IMR-90 (cell line): Measurements from ENCODE around the gene HEXIM1. TPM values are rescaled to one million over a fixed set of nuclear protein-coding genes. Genes with fewer than 3 reads are reported as not detected.

ENCODE experiments used
- ATAC-seq: fragments of 200-7000 bp; cut with Tn5 transposase; 2 replicates; pipeline ENCODE4 v1.9.1; 2020; ENCODE audit warnings: low read depth, mild to moderate bottlenecking, moderate library complexity
- BruUV-seq: library from RNA; stranded (reverse); fragments of 400-500 nt; replicated peaks from 2 replicates; lab custom pipeline; 2021; lab: Mats Ljungman, UMichigan
- CTCF ChIA-PET: fragments of 300-600 bp; formaldehyde crosslinking; extraction: SDS; loops from one replicate; lab custom pipeline; 2021; ENCODE audit warnings: antibody characterized with exemption; lab: Yijun Ruan, JAX
- POLR2A ChIA-PET: fragments of 300-600 bp; sonication (Branson Sonifier 250); formaldehyde crosslinking; loops from one replicate; lab custom pipeline; 2022; ENCODE audit warnings: antibody characterized with exemption; ENCODE audit not compliant: unreplicated experiment; lab: Charles Lee
- DNase-seq: peaks from one replicate; pipeline ENCODE4 v3.0.0; 2013
- H2AFZ ChIP-seq: replicated peaks from 2 replicates; pipeline ENCODE3; 2013; ENCODE audit warnings: low read length, mild to moderate bottlenecking; ENCODE audit not compliant: poor library complexity
- H2AK5ac ChIP-seq: 2 replicates; pipeline ENCODE4 v1.6.1; 2013; ENCODE audit warnings: low read depth, low read length, inconsistent platforms
- H2AK9ac ChIP-seq: replicated peaks from 2 replicates; pipeline ENCODE3; 2013; ENCODE audit warnings: mild to moderate bottlenecking, low read depth, low read length, moderate library complexity; ENCODE audit not compliant: poor library complexity
- H2BK120ac ChIP-seq: 2 replicates; pipeline ENCODE4 v1.6.1; 2013; ENCODE audit warnings: low read depth, low read length, inconsistent platforms
- H2BK15ac ChIP-seq: 3 replicates; pipeline ENCODE4 v1.6.1; 2013; ENCODE audit warnings: low read depth, low read length, inconsistent platforms
- H2BK20ac ChIP-seq: 2 replicates; pipeline ENCODE4 v1.6.1; 2013; ENCODE audit warnings: low read depth, mild to moderate bottlenecking, inconsistent platforms, low read length, moderate library complexity
- H2BK5ac ChIP-seq: 2 replicates; pipeline ENCODE4 v1.6.1; 2013; ENCODE audit warnings: mild to moderate bottlenecking, low read depth, low read length, inconsistent platforms; ENCODE audit not compliant: poor library complexity, severe bottlenecking
- H3K14ac ChIP-seq: replicated peaks from 2 replicates; pipeline ENCODE4 v1.6.1; 2013; ENCODE audit warnings: low read depth, low read length, inconsistent platforms
- H3K18ac ChIP-seq: 2 replicates; pipeline ENCODE4 v1.6.1; 2013; ENCODE audit warnings: low read depth, low read length, control low read depth
- H3K23ac ChIP-seq: 2 replicates; pipeline ENCODE4 v1.6.1; 2013; ENCODE audit warnings: low read depth, low read length, inconsistent platforms
- H3K27ac ChIP-seq: 2 replicates; pipeline ENCODE4 v1.5.1; 2013; ENCODE audit warnings: mild to moderate bottlenecking, control low read depth, low read length; ENCODE audit not compliant: insufficient read depth
- H3K27me3 ChIP-seq: 2 replicates; pipeline ENCODE4 v1.6.1; 2013; ENCODE audit warnings: low read length; ENCODE audit not compliant: control insufficient read depth, insufficient read depth
- H3K36me3 ChIP-seq: 2 replicates; pipeline ENCODE4 v1.6.1; 2013; ENCODE audit warnings: low read length, mixed read lengths; ENCODE audit not compliant: control insufficient read depth, insufficient read depth
- H3K4ac ChIP-seq: 2 replicates; pipeline ENCODE4 v1.6.1; 2013; ENCODE audit warnings: low read depth, low read length, inconsistent platforms
- H3K4me1 ChIP-seq: 2 replicates; pipeline ENCODE4 v1.6.1; 2013; ENCODE audit warnings: low read length, mixed read lengths; ENCODE audit not compliant: control insufficient read depth, insufficient read depth
- H3K4me2 ChIP-seq: 2 replicates; pipeline ENCODE4 v1.6.1; 2013; ENCODE audit warnings: low read depth, mild to moderate bottlenecking, control low read depth, low read length, moderate library complexity
- H3K4me3 ChIP-seq: 2 replicates; pipeline ENCODE4 v1.5.1; 2013; ENCODE audit warnings: low read depth, mild to moderate bottlenecking, control low read depth, low read length, moderate library complexity; ENCODE audit not compliant: insufficient read depth
- H3K56ac ChIP-seq: 2 replicates; pipeline ENCODE4 v1.6.1; 2013; ENCODE audit warnings: low read length, inconsistent platforms; ENCODE audit not compliant: insufficient read depth; ENCODE audit errors: extremely low read depth
- H3K79me1 ChIP-seq, 2 experiments: 2 replicates each; pipeline ENCODE4 v1.6.1; 2013; ENCODE audit warnings: low read length in 2 of 2, inconsistent platforms in 1 of 2, low read depth in 1 of 2
- H3K9ac ChIP-seq: 2 replicates; pipeline ENCODE4 v1.6.1; 2013; ENCODE audit warnings: low read depth, low read length, control low read depth
- H3K9me1 ChIP-seq: 2 replicates; pipeline ENCODE4 v1.6.1; 2013; ENCODE audit warnings: low read length, inconsistent platforms; ENCODE audit not compliant: insufficient read depth
- H3K9me3 ChIP-seq: 2 replicates; pipeline ENCODE4 v1.6.1; 2013; ENCODE audit warnings: low read length; ENCODE audit not compliant: control insufficient read depth, insufficient read depth
- H4K20me1 ChIP-seq: 2 replicates; pipeline ENCODE4 v1.6.1; 2013; ENCODE audit warnings: low read length, inconsistent platforms; ENCODE audit not compliant: insufficient read depth
- H4K5ac ChIP-seq: 2 replicates; pipeline ENCODE4 v1.6.1; 2013; ENCODE audit warnings: mild to moderate bottlenecking, low read depth, low read length, control low read depth
- H4K8ac ChIP-seq, 2 experiments: 2 replicates each; pipeline ENCODE4 v1.6.1; 2013; ENCODE audit warnings: low read depth in 2 of 2, low read length in 2 of 2, control low read depth in 1 of 2, inconsistent platforms in 1 of 2
- H4K91ac ChIP-seq: 2 replicates; pipeline ENCODE4 v1.6.1; 2013; ENCODE audit warnings: low read depth, low read length, inconsistent platforms; ENCODE audit not compliant: insufficient read depth
- CEBPB ChIP-seq: IDR thresholded peaks from 2 replicates; pipeline ENCODE4 v1.6.1; 2012; ENCODE audit warnings: low read depth, low read length, improper control_type of control experiment
- SMC3 ChIP-seq: fragments of 150-350 bp; IDR thresholded peaks from 2 replicates; pipeline ENCODE4 v1.6.1; 2016; ENCODE audit warnings: low read depth, mild to moderate bottlenecking, antibody characterized with exemption, low read length, moderate library complexity
- WGBS, 2 experiments: methylation state at CpG; one replicate each; pipeline versions ENCODE4 v1.1.5 to v1.1.7; 2013; ENCODE audit warnings: missing lambda C conversion rate in 2 of 2; ENCODE audit not compliant: insufficient read length in 1 of 2; ENCODE audit errors: extremely low coverage in 2 of 2; 5-methylcytosine and 5-hydroxymethylcytosine counted together
- dilution Hi-C: fragments of 300-500 bp; cut with HindIII; formaldehyde crosslinking; loops from one replicate; pipeline ENCODE4 v1.14.3; 2018; ENCODE audit warnings: low sequenced_read_pairs; ENCODE audit not compliant: unreplicated experiment
- in situ Hi-C: fragments of 300-500 bp; cut with MboI; formaldehyde crosslinking; loops from 3 replicates; pipeline ENCODE4 v1.14.3; 2019; ENCODE audit warnings: low sequenced_read_pairs, inconsistent platforms, mixed read lengths
- intact Hi-C: fragments of 100-400 bp; cut with micrococcal nuclease; formaldehyde crosslinking; loops from 2 replicates; pipeline ENCODE4 v1.10.0; 2022
- polyA plus RNA-seq, 3 experiments: library from polyadenylated mRNA; depleted of rRNA; stranded (reverse); fragments of >200 nt; gene quantifications; 2 replicates each; pipeline ENCODE4 v1.2.3, GENCODE V29; 2012; ENCODE audit warnings: low replicate concordance in 1 of 3
- total RNA-seq: library from RNA; depleted of rRNA; stranded (reverse); fragments of >200 nt; gene quantifications from 2 replicates; pipeline ENCODE4 v1.2.3, GENCODE V29; 2012

HEXIM1 gene
- total and polyA plus RNA-seq, 2 of the 4 experiments (the other 2 are of a cell fraction) = 5.9 to 14.5 TPM

DNA sequence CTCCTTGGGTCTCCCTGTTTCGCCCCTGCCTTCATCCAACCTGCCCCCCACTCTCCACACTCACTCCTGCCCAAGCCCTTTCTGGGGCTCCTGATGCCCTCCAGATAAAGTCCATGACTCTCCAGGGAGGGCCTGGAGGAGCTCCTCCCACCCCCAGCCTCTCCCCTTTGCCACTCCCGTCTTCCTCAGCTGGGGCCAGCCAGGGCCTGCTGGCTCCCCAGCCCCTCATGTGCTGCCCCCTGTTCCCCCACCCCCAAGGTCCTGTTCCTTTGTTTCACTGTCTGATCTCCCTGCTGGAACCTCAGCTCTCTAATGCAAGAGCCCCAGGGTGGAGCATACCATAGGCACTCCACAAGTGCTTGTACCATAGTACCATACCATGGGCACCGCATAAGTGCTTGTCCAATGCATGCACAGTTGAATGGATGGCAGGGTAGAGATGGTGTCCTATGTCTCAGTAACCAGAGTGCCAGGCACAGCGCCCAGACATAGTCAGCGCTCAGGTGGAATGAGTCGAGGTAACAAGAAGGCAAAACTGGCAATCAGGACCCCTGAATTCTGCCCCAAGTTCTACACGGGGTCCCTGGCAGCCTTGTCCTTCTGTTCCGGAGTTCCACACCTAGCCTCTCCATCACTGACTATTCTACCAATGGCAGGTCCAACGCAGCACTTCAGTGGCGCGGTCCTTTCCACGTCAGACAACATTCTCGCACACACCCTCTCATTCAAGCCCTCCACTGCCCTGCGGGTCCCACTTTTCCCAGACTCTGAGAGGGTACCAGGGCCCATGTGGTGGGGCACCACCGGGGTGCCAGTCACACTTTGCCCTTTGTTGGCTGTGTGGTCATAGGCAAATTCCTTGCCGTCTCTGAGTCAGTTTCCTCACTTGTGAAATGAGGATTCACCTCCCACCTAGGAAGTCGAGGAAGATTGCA, 17.3 kb upstream of the HEXIM1 start:
- Histone ChIP-seq H3K27ac (peak overlapping the region; percentile 70), H3K9ac (peak overlapping the region; percentile 65), H4K8ac (peak overlapping the region; percentile 7 to 21; a peak in 1 of 4 replicates), H3K27me3 (no peaks in the 10 kb centered on the region), H2AFZ (peak overlapping the region; percentile 86), H2AK9ac (peak overlapping the region; percentile 84), H3K4me3 (peak overlapping the region; percentile 84), H3K4me2 (peak overlapping the region; percentile 94), H2BK120ac (peak overlapping the region; percentile 42), H3K23ac (peak overlapping the region; percentile 90), H2AK5ac (peak overlapping the region; percentile 90), H4K91ac (peak overlapping the region; percentile 55), H3K4me1 (peaks cover 37% of the 10 kb centered on the region), H3K36me3 (no peaks in the 10 kb centered on the region), H3K9me1 (peaks cover 26% of the 10 kb centered on the region), H2BK5ac (peak overlapping the region; percentile 10), H3K14ac (peak overlapping the region; percentile 54), H4K20me1 (peaks cover 9% of the 10 kb centered on the region; the same call in 1 of the 2 replicates), H4K5ac (peak overlapping the region; percentile 1; the same call in 1 of the 2 replicates), H3K9me3 (no peaks in the 10 kb centered on the region), H3K56ac (no peak overlapping the region), H2BK15ac (0 out of 3 replicates have a peak overlapping the region, but pooled peaks have one; percentile 44), H3K18ac (no peak overlapping the region), H3K4ac (peak overlapping the region; percentile 84), H3K79me1 (peaks cover 34 to 60% of the 10 kb centered on the region in 2 experiments), H2BK20ac (peak overlapping the region; percentile 52)
- BruUV-seq = no TSS peak
- CTCF ChIA-PET = interaction anchor here (0.6 to 1.6 kb wide), 2 partner anchors 20 to 67 kb away, joined by 3 read pairs; no protein-coding TSS in a partner anchor
- WGBS, 2 experiments = 96% methylated on average over 8 of the region's 17 CpGs; no CpG with 5 or more reads in 1 of the 2 experiments
- in situ Hi-C loops (no loop called here), intact Hi-C loops (loop anchor here (5.0 kb wide), 2 partner anchors 79 to 721 kb away; partner anchors contain the start of gene DCAKD), dilution Hi-C loops (no loop called here)
- TF ChIP-seq CEBPB (0 out of 2 replicates have a peak, but pooled peaks have one; percentile 6), SMC3 (no peak)
- DNase-seq (no peak), ATAC-seq (no peak)
- POLR2A ChIA-PET = no interaction called here
